SJSA1 (cell line): Measurements from ENCODE around the gene CNTN5. TPM values are rescaled to one million over a fixed set of nuclear protein-coding genes. Genes with fewer than 3 reads are reported as not detected.

Experiments used
- DNase-seq, 2 experiments: peaks; one replicate each; pipeline ENCODE4 v3.0.0-alpha.2; 2015 to 2020; ENCODE audit warnings: low spot score in 2 of 2, low read depth in 1 of 2
- H3K27ac ChIP-seq: fragments of 250-450 bp; sonication (Bioruptor Pico); 2 replicates; pipeline ENCODE4 v1.5.1; 2020; ENCODE audit warnings: mild to moderate bottlenecking, moderate library complexity
- H3K27me3 ChIP-seq: fragments of 250-450 bp; sonication (Bioruptor Pico); replicated peaks from 2 replicates; pipeline ENCODE4 v1.5.1; 2020; ENCODE audit warnings: mild to moderate bottlenecking, moderate library complexity
- H3K36me3 ChIP-seq: fragments of 250-450 bp; sonication (Bioruptor Pico); 2 replicates; pipeline ENCODE4 v1.5.1; 2020; ENCODE audit warnings: mild to moderate bottlenecking
- H3K4me1 ChIP-seq: fragments of 250-450 bp; sonication (Bioruptor Pico); replicated peaks from 2 replicates; pipeline ENCODE4 v1.6.1; 2021; ENCODE audit warnings: mild to moderate bottlenecking
- H3K4me3 ChIP-seq: fragments of 250-450 bp; sonication (Bioruptor Pico); 2 replicates; pipeline ENCODE4 v1.5.1; 2020; ENCODE audit warnings: mild to moderate bottlenecking
- H3K9me3 ChIP-seq: fragments of 250-450 bp; sonication (Bioruptor Pico); replicated peaks from 2 replicates; pipeline ENCODE4 v1.5.1; 2020; ENCODE audit warnings: mild to moderate bottlenecking
- total RNA-seq: library from RNA; depleted of rRNA; stranded (reverse); fragments of >200 nt; shearing (Covaris generic); gene quantifications from 2 replicates; pipeline ENCODE4 v1.2.3, GENCODE V29; 2014

The CNTN5 gene
- total RNA-seq, 1 experiment from 2014 or later: not detected

DNA sequence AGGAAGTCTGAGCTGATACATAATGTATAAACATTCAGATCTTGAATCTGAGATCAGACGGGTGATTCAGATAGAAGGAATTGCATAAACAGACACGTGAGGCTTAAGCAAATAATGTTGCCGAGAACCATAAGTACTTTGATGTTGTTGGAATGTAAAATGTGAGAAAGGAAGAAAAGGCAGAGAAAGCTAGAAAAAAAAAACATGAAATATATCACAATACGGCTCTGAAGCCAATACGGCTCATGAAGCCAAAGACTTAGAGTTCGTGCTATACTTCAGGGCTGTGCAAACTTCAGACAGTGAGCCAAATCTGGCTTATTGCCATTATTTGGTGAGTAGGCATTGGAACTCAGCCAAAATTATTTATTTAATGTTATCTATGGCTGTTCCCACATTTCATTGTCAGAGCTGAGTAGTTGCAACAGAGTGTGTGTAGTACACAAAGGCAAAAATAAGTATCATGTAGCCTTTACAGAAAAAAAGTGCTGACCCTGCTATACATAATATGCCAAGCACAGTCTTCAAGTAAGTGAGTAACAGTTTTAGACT lies 673.3 kb downstream of the CNTN5 start:
- H3K4me3 ChIP-seq: no peak overlapping the region
- H3K27me3 ChIP-seq: no peaks in the 10 kb centered on the region
- peak overlapping the region; percentile 54 for H3K27ac ChIP-seq

DNA sequence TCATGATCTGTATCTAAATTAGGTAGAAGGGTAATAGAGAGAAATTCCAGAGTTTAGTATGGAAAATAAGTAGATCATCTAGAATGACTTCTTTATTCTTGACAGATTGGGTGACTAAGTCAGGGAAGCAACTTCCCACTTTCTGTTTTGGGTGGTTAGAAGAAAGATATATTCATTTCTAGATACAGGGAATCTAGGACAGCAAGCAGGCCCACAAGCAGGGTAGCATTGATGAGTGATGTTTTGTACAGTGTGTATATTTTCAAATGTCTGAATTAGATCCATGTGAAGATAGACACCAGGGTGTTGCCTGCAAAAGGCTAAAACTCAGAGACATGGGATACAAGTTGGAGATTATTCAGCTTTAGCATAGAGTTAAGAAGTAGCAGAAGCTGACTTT lies 674.4 kb downstream of the CNTN5 start:
- Histone ChIP-seq H3K9me3 (no peaks in the 10 kb centered on the region), H3K4me3 (no peak overlapping the region), H3K4me1 (peaks cover 8% of the 10 kb centered on the region; the same call in 1 of the 2 replicates), H3K27ac (no peak overlapping the region), H3K36me3 (no peaks in the 10 kb centered on the region), H3K27me3 (no peaks in the 10 kb centered on the region)
- DNase-seq: no peak

More for the DNA sequence above, 673.3 kb downstream of the CNTN5 start:
- Histone ChIP-seq H3K9me3 (no peaks in the 10 kb centered on the region), H3K36me3 (no peaks in the 10 kb centered on the region), H3K4me1 (peaks cover 8% of the 10 kb centered on the region; the same call in 1 of the 2 replicates)
- peak in 1 of 2 experiments; percentile 46 for DNase-seq

DNA sequence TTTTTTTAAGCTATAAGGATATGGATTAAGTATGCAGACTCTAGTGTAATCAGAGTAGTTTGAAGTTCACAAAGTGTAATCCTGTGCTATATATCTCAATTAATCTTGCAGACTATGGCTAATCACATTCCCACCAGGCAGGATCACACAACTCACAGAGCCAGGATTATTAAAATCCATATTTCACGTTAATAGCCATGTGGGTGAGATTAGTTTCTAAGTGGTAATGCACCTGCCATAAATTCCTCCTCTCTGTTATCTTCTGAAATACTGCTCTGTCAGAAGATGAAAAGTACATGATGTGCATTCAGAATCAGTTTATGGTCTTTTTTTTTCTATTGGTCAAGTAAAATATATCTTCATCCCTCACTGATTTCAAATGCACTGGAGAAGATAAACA lies 686.1 kb downstream of the CNTN5 start:
- 0 out of 2 replicates have a peak, but pooled peaks cover 9% of the 10 kb centered on the region for H3K4me1 ChIP-seq
- no peak overlapping the region for H3K4me3 ChIP-seq
- H3K27me3 ChIP-seq: no peaks in the 10 kb centered on the region
- H3K27ac ChIP-seq: no peak overlapping the region
- no peaks in the 10 kb centered on the region for H3K9me3 ChIP-seq
- DNase-seq: no peak
- H3K36me3 ChIP-seq: no peaks in the 10 kb centered on the region

DNA sequence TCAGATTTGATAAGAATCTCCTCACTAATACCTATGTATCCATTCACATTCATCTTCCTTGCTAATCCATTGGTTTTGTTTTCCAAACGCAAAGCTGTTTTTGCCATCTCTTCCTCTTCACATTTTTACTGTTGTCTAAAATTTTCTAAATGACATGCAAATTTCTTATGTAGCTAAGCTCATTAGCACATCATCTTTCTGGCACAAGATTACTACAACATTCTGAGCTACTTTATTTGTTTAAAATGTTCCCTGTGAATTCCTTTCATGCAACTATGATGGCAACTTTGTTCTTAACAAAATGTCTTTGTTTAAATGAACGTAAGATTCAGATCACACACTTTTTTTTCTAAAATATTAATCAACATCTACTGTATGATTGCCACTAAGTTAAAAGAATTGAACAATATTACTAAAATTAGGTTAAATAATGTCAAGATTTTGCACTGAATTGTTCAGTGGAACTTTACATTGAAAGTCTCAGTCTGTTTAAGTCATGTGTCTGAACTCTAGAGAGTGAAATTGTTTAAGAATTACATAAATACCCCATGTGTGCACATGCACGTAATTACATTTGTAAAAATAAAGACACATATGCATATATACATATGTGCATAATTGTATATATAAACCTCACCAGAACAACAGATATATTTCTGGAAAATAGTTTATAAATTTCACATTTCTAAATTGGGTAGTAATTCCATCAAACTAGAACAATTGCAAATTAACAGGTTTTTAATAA lies 688.4 kb downstream of the CNTN5 start:
- Histone ChIP-seq H3K4me3 (no peak overlapping the region), H3K4me1 (0 out of 2 replicates have a peak, but pooled peaks cover 9% of the 10 kb centered on the region), H3K27me3 (no peaks in the 10 kb centered on the region), H3K9me3 (no peaks in the 10 kb centered on the region), H3K36me3 (no peaks in the 10 kb centered on the region), H3K27ac (no peak overlapping the region)
- DNase-seq: no peak

DNA sequence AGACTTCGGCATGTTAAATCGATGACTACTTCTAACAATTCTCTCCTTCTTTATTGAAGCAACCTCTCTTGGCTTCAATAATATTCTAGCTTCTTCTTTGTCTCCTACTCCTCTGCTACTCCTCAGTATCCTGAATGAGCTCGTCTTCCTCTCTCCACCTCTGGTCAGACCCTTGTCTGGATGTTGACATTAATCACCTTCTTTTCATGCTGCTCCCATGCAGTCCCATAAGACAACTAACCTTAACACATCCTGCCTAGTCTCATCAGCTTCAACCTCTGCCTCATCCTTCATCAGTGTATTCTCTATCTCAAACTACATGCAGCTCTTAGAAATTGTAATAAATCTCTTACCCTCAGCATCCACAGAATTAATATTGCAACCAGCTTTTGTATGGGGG lies 695.6 kb downstream of the CNTN5 start:
- H3K27me3 ChIP-seq: no peaks in the 10 kb centered on the region
- no peaks in the 10 kb centered on the region for H3K9me3 ChIP-seq
- H3K4me3 ChIP-seq: no peak overlapping the region
- H3K36me3 ChIP-seq: no peaks in the 10 kb centered on the region
- H3K4me1 ChIP-seq: no peaks in the 10 kb centered on the region
- no peak for DNase-seq
- no peak overlapping the region for H3K27ac ChIP-seq

DNA sequence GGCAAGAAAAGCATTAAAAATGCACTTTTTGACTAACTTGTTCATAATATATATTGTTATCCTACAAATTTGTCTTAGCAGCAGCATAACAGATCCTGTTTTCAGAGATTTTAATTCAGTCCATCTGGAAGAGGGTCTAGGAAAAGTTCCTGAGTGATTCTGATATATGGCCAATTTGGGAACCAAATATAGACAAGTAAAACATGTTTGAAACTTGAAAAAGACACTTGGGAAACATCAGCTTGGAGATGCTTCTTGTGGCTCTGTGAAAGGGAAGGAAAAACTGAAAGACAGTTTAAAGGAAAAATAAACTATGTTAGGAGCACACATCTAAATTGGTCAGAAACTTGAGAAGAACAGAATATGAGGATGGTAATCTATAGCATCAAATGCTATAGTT lies 697.5 kb downstream of the CNTN5 start:
- no peak overlapping the region for H3K4me3 ChIP-seq
- no peak overlapping the region for H3K27ac ChIP-seq
- no peak for DNase-seq
- no peaks in the 10 kb centered on the region for H3K9me3 ChIP-seq
- H3K27me3 ChIP-seq: no peaks in the 10 kb centered on the region
- H3K4me1 ChIP-seq: no peaks in the 10 kb centered on the region
- no peaks in the 10 kb centered on the region for H3K36me3 ChIP-seq

DNA sequence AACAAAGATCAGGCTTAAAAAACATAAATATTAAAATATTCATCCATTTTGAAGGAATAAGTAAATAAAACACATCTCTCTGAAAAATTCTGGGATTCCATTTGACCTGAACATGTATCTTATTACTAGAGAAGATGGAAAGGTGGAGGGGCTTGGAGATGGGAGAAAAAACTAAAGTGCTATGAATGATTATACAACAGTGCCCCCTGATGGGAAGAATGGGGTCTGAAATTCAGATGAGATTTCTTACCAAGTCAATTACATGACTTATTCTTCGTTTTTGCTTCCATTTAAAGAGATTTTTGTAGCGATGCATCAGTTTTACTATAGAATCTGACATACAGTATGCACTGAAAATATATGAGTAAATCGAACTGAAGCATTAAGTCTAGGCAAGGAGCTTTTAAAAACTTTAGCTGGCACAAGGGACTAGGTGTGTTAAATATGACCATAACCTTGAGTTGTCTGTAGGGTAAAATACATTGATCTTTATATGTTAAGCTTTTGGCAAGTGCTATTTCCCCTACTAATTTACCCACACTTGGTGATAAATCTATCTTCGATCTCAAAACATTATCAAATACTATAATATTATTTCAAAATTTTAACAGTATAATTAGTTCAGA lies 718.8 kb downstream of the CNTN5 start:
- no peaks in the 10 kb centered on the region for H3K9me3 ChIP-seq
- H3K4me3 ChIP-seq: no peak overlapping the region
- H3K27me3 ChIP-seq: no peaks in the 10 kb centered on the region
- H3K4me1 ChIP-seq: no peaks in the 10 kb centered on the region
- no peak overlapping the region for H3K27ac ChIP-seq
- peak in 1 of 2 experiments; percentile 2 for DNase-seq
- H3K36me3 ChIP-seq: no peaks in the 10 kb centered on the region

DNA sequence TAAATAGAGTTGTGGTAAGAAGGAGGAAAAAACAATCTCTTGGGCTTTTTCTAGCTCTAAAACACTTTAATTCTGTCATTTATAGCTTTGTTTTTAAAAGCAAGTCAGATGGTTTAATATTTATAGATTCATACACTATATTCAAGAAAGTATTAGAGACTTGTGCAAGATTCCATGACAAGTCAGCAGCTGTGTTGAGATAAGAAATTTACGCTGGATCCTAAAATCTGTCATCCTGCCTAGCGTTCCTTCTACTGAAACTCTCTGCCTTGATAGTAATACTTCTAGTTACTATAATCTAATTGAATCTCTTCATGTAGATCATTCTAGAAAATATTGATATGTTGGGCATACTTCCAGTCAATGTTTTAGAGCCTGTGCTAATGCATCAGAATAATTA lies 721.8 kb downstream of the CNTN5 start:
- H3K4me3 ChIP-seq: no peak overlapping the region
- no peaks in the 10 kb centered on the region for H3K9me3 ChIP-seq
- H3K4me1 ChIP-seq: no peaks in the 10 kb centered on the region
- no peak overlapping the region for H3K27ac ChIP-seq
- no peak for DNase-seq
- no peaks in the 10 kb centered on the region for H3K27me3 ChIP-seq
- no peaks in the 10 kb centered on the region for H3K36me3 ChIP-seq

DNA sequence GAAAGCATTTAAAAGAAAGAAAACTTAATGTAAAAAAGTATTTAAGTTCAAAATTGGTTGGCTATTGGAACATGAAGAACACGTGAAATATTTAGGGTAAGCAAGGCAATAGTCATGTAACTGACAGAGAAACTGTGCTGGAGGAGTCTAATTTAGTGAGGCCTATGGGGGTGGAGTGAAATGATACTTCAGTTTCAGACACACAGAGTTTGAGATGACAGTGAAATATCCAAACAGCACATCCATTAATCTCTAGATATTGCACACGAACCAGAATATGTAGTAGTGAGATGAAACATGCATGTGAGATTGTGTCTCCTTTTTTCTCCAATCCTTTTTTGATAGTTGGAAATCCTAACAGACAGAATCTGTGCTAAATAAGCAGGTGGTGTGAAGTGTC lies 739.0 kb downstream of the CNTN5 start:
- Histone ChIP-seq H3K9me3 (no peaks in the 10 kb centered on the region), H3K4me3 (no peak overlapping the region), H3K27ac (no peak overlapping the region), H3K4me1 (no peaks in the 10 kb centered on the region), H3K36me3 (no peaks in the 10 kb centered on the region), H3K27me3 (no peaks in the 10 kb centered on the region)
- DNase-seq: no peak

DNA sequence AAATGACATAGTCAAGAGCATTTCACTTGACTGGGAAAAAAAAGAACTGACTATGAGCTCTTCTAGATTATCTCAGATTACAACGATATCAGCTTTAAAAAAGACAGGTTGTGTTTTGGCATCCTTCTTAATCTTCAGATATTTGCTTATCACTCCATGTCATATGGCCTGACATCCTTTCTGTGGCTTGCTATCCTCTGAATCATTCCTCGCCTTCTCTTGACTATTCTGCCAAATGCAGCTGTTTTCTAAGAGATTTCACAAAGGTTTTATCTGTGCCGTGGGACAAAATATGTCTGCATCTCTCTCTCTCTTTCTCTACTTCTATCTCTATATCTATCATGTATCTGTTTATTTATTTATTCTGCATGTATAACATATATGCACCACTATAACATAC lies 746.1 kb downstream of the CNTN5 start:
- Histone ChIP-seq H3K4me1 (no peaks in the 10 kb centered on the region), H3K27ac (no peak overlapping the region), H3K27me3 (no peaks in the 10 kb centered on the region), H3K4me3 (no peak overlapping the region), H3K36me3 (no peaks in the 10 kb centered on the region), H3K9me3 (no peaks in the 10 kb centered on the region)
- no peak for DNase-seq

DNA sequence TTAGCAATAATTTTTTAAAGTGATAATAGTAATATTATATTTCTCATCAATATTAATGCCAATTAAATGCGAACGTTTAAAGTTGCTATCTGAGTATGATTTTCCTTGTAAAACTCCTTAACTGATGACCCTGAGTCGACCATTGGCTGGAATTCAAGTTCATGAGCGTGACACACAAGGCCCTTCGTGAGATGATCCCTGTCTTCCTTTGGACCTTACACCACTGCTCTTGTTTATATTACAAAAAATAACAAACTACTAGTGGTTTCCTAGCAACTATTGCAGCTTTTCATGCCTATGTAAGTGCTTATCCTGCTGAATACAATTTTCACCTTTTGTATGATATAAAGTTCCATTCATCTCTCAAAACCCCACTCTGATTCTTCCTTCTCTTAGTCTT lies 752.9 kb downstream of the CNTN5 start:
- no peaks in the 10 kb centered on the region for H3K4me1 ChIP-seq
- H3K27me3 ChIP-seq: no peaks in the 10 kb centered on the region
- DNase-seq: peak in 1 of 2 experiments; percentile 3
- no peaks in the 10 kb centered on the region for H3K9me3 ChIP-seq
- no peak overlapping the region for H3K4me3 ChIP-seq
- H3K36me3 ChIP-seq: no peaks in the 10 kb centered on the region
- no peak overlapping the region for H3K27ac ChIP-seq

DNA sequence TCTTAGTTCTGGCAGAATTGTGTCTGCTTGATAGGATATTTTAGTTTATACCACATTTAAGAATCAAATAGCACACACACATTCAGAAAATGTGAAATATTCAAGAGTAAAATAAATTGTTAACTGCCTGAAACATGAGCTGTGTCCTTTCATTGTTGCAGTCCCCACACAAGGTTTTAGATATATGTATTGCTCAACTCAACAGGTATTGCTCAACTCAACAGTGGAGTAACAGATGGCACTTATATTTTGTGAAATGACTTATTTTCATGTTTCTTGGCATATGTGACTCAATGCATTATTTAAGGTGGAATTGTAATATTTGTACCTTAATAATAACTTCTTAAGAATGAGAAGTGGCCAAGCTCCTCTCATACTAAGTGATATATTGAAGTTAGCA lies 760.3 kb downstream of the CNTN5 start:
- Histone ChIP-seq H3K27me3 (no peaks in the 10 kb centered on the region), H3K36me3 (no peaks in the 10 kb centered on the region), H3K4me1 (no peaks in the 10 kb centered on the region), H3K27ac (no peak overlapping the region), H3K9me3 (no peaks in the 10 kb centered on the region), H3K4me3 (no peak overlapping the region)
- no peak for DNase-seq

DNA sequence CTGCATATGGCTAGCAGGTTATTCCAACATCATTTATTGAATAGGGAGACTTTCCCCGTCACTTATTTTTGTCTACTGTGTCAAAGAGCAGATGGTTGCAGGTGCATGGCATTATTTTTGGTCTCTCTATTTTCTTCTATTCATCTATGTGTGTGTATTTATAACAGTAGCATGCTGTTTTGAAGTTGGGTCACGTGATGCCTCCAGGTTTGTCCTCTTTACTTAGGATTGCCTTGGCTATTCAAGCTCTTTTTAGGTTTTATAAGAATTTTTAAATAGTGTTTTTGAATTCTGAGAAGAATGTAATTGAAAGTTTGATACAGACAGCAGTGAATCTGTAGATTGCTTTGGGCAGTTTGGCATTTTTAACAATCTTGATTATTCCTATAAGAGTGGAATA lies 770.6 kb downstream of the CNTN5 start:
- Histone ChIP-seq H3K9me3 (no peaks in the 10 kb centered on the region), H3K27me3 (no peaks in the 10 kb centered on the region), H3K27ac (no peak overlapping the region), H3K36me3 (no peaks in the 10 kb centered on the region), H3K4me3 (no peak overlapping the region), H3K4me1 (no peaks in the 10 kb centered on the region)
- no peak for DNase-seq

DNA sequence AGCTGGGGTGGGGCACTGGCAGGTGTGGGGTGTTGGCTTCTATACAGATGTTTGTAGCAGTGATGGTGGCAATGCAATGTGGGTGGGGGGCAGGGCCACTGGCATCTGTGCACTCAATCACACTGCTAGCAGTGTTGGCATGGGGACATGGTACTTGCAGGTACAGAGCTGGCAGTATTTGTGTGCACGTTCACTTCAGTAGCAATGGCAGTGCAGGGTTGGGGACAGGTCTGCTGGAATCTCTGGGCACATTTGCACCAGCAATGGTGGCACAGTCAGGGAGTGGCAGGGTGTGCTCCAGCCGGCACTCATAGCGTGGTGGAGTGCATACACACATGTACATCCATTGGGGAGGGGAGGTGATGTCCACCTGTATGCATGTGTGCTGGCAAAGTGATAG lies 775.2 kb downstream of the CNTN5 start:
- Histone ChIP-seq H3K9me3 (no peaks in the 10 kb centered on the region), H3K27me3 (no peaks in the 10 kb centered on the region), H3K4me3 (no peak overlapping the region), H3K4me1 (no peaks in the 10 kb centered on the region), H3K27ac (no peak overlapping the region), H3K36me3 (no peaks in the 10 kb centered on the region)
- no peak for DNase-seq
